Fibroblast of pulmonary artery (primary cell): Measurements from ENCODE around the gene NMS.

Experiments
- DNase-seq: peaks from one replicate; pipeline ENCODE4 v3.0.0-alpha.2; 2010; ENCODE audit warnings: low read depth
- H3K4me3 ChIP-seq: replicated peaks from 2 replicates; pipeline ENCODE4 v1.5.1; 2011; ENCODE audit warnings: low read depth, mild to moderate bottlenecking, control low read depth, low read length, moderate library complexity
- TF ChIP-seq, protein P1 (sequence below): IDR thresholded peaks from 2 replicates; pipeline ENCODE4 v1.5.1; 2011; ENCODE audit warnings: mild to moderate bottlenecking, control low read depth, low read length, inconsistent platforms; ENCODE audit errors: missing control alignments

The NMS gene

DNA sequence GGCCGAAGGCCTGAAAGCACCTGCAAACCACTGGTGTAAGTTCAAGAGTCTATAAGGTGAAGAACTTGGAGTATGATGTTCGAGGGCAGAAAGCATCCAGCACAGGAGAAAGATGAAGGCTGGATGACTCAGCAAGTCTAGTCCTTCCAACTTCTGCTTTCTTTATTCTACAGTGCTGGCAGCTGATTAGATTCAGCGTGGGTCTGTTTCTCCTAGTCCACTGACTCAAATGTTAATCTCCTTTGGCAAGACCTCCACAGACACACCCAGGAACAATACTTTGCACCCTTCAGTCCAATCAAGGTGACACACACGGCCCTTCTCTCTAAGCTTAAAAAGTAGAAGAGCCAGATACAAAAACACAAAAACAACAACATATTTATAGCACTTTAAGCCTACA lies 43.4 kb downstream of the NMS start:
- no peak for DNase-seq
- no peak overlapping the region for H3K4me3 ChIP-seq
- TF ChIP-seq, protein P1, sequence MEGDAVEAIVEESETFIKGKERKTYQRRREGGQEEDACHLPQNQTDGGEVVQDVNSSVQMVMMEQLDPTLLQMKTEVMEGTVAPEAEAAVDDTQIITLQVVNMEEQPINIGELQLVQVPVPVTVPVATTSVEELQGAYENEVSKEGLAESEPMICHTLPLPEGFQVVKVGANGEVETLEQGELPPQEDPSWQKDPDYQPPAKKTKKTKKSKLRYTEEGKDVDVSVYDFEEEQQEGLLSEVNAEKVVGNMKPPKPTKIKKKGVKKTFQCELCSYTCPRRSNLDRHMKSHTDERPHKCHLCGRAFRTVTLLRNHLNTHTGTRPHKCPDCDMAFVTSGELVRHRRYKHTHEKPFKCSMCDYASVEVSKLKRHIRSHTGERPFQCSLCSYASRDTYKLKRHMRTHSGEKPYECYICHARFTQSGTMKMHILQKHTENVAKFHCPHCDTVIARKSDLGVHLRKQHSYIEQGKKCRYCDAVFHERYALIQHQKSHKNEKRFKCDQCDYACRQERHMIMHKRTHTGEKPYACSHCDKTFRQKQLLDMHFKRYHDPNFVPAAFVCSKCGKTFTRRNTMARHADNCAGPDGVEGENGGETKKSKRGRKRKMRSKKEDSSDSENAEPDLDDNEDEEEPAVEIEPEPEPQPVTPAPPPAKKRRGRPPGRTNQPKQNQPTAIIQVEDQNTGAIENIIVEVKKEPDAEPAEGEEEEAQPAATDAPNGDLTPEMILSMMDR = no peak

DNA sequence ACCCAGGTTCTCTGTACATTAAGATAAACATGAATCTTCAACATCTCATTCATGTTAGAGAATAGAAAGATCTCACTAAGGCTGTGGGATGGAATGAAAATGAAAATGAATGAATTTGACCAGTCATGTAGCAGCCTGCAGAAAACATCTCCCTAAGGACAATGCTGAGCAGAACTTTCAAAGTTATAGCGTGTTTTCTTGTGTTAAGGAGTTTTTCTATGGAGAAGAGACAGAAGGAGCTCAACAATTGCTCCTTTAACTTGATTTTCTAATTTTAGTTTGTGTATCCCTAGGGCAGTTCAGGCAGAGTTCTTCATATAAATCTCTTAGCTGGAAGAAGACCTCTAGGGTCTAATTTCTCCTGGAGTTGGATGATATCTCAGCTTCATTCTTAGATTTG lies 47.3 kb downstream of the NMS start:
- TF ChIP-seq, protein P1 = no peak
- DNase-seq = no peak
- H3K4me3 ChIP-seq = no peak overlapping the region

DNA sequence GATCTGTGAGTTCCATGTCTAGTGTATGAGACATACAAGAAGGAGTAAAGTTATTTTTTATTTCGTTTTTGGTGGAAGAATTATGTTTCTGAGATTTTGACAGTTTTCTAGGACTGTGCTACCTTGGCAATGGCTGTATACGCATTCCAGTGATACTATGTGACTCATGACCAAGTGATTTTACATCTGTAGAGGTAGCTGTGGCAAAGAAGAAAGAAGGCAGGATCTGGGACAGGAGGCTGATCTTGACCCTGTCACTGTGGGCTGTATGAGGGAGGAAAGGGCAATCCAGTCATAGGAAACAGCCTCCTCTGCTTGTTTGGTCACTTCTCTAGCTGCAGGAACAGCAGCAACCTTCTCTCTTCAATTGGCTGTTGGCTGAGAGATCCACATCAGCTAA lies 48.5 kb downstream of the NMS start:
- H3K4me3 ChIP-seq = no peak overlapping the region
- TF ChIP-seq, protein P1 = no peak
- no peak for DNase-seq

DNA sequence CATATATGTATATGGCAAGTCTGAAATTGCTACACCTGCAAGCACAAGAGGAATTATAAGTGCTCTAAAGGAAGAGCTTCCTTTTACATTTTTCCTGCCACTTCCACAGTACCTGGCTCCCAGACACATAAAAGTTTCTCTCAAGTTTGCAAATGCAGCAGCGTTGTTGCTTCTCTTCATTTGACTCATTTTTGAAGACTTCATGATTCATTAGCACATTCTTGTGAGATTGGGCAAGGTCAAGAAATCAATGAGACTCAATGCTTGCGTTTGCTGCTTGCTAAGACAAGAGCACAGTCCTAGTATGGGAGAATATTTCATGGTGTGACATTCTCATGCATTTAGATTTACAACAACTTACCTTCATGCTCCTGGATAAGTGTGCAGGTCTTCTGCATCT lies 49.9 kb downstream of the NMS start:
- no peak overlapping the region for H3K4me3 ChIP-seq
- TF ChIP-seq, protein P1 = no peak
- DNase-seq = no peak

DNA sequence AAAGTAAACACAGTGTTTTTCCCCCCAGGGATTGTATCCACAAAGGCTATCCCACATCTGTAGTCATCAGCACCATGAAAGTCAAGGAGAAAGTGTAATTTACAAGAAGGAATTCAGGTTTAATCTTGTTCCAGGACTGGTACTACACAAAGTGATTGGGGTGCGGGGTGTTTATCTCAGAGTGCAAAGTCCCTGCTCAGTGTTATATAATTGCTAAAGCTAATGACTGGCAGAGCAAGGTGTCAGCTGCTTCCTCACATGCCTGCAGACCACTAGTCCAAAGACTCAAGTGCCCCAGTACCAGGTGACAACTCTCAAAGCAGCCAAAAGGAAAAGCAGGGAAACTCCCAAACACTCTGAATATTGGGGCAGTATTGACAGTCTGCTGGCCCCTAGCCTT lies 52.1 kb downstream of the NMS start:
- TF ChIP-seq, protein P1 = no peak
- H3K4me3 ChIP-seq = no peak overlapping the region

DNA sequence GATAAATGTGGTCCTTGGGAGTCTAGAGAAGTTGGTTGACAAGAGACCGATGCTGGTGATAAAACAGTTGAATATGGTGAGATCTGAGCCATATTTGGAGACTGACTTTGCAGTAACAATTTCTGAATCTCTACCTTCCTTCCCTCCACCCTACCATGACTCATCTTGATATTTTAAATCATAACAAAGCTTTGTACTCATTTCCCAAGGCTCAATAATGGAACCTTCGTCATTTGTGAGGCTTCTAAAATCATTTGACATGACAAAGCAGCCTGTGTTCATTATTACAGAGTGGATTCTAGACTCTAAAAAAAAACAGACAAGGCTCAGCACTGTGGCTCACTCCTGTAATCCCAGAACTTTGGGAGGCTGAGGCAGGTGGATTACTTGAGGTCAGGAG lies 54.0 kb downstream of the NMS start:
- H3K4me3 ChIP-seq = no peak overlapping the region
- TF ChIP-seq, protein P1 = no peak
- no peak for DNase-seq

More for the DNA sequence above, 52.1 kb downstream of the NMS start:
- no peak for DNase-seq

DNA sequence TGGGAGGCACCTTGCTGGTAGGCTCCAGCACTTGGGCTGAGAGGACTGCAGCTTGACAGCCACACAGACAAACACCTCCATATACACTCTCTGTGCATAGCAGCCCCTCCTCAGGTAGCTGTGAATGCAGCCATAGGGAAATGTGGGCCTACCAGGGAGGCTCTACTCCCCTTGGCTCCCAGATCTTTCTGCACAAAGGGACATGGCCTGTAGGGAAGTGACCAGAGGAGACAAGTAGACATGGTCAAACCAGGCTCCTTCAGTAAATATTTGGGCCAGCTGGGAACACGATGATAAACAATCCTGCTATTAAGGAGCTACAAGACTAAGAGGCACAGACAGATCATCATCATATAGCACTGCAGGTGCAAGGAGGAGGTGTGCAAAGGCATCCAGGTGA lies 56.6 kb downstream of the NMS start:
- DNase-seq = no peak

More for the DNA sequence above, 56.6 kb downstream of the NMS start:
- no peak overlapping the region for H3K4me3 ChIP-seq
- TF ChIP-seq, protein P1 = no peak
